Tibial nerve (tissue), 4 donors: Measurements from ENCODE around the gene FGF9. TPM values are rescaled to one million over a fixed set of nuclear protein-coding genes. Genes with fewer than 3 reads are reported as not detected.

Source experiments
- DNase-seq, 2 donors: peaks; one replicate each; pipeline ENCODE4 v3.0.0-alpha.2; 2019; ENCODE audit warnings: low spot score in 2 of 2
- H3K27ac ChIP-seq, 4 donors: fragments of 200-600 bp; sonication (generic) in 3 of 4; one replicate each; pipeline ENCODE4 v1.5.1; 2017 to 2019; ENCODE audit warnings: mild to moderate bottlenecking in 1 of 4
- H3K27me3 ChIP-seq, 2 donors: fragments of 200-600 bp; sonication (generic) in 1 of 2; one replicate each; pipeline versions ENCODE4 v1.5.1 to v1.6.0; 2017 to 2019
- H3K36me3 ChIP-seq, 3 donors: fragments of 200-600 bp; sonication (generic); one replicate each; pipeline ENCODE4 v1.5.1; 2018 to 2019
- H3K4me1 ChIP-seq, 4 donors: fragments of 200-600 bp; sonication (generic) in 3 of 4; one replicate each; pipeline ENCODE4 v1.5.1; 2017 to 2019
- H3K4me3 ChIP-seq, 4 donors: fragments of 200-600 bp; sonication (generic) in 3 of 4; one replicate each; pipeline ENCODE4 v1.5.1; 2017 to 2019; ENCODE audit warnings: mild to moderate bottlenecking in 1 of 4, moderate library complexity in 1 of 4
- H3K9me3 ChIP-seq, 4 donors: fragments of 200-600 bp; sonication (generic) in 3 of 4; one replicate each; pipeline ENCODE4 v1.5.1; 2017 to 2019
- CTCF ChIP-seq, 5 experiments: fragments of 200-600 bp in 3 of 5; fragments of 450-650 bp in 2 of 5; sonication (generic) in 3 of 5; IDR thresholded peaks; one replicate each; pipeline ENCODE4 v1.5.1; 2016 to 2019; ENCODE audit warnings: antibody characterized with exemption in 5 of 5, mild to moderate bottlenecking in 3 of 5, moderate library complexity in 2 of 5
- EP300 ChIP-seq, 2 donors: sonication (generic); formaldehyde crosslinking; IDR thresholded peaks; one replicate each; pipeline ENCODE4 v1.6.1; 2017; ENCODE audit warnings: antibody characterized with exemption in 2 of 2, mild to moderate bottlenecking in 1 of 2
- POLR2A ChIP-seq, 2 donors: fragments of 450-650 bp; IDR thresholded peaks; one replicate each; pipeline ENCODE4 v1.6.1; 2017; ENCODE audit warnings: antibody characterized with exemption in 2 of 2, mild to moderate bottlenecking in 2 of 2, moderate library complexity in 2 of 2
- WGBS, 2 donors: methylation state at CpG; one replicate each; pipeline ENCODE4 v1.1.5; 2018; 5-methylcytosine and 5-hydroxymethylcytosine counted together
- total RNA-seq, 4 donors: library from RNA; depleted of rRNA; stranded (reverse); fragments of >200 nt; gene quantifications; one replicate each; pipeline ENCODE4 v1.1.0, GENCODE V29; 2016

FGF9 gene
- total RNA-seq, 4 donors from 2014 or later: 0.22 to 1.2 (median 1.0) TPM; not detected in 1

DNA sequence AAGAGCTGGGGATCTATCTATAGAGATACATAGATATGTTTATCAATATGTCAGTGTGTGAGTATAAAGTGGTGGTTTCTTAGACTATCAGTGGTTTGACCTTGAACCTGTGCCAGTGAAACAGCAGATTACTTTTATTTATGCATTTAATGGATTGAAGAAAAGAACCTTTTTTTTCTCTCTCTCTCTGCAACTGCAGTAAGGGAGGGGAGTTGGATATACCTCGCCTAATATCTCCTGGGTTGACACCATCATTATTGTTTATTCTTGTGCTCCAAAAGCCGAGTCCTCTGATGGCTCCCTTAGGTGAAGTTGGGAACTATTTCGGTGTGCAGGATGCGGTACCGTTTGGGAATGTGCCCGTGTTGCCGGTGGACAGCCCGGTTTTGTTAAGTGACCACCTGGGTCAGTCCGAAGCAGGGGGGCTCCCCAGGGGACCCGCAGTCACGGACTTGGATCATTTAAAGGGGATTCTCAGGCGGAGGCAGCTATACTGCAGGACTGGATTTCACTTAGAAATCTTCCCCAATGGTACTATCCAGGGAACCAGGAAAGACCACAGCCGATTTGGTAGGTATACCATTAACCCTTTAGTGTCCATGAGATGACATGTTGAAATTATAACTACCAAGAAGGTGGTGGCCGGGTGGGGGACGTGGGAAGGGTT, 880 bp downstream of the FGF9 start:
- no peaks in the 10 kb centered on the region for H3K9me3 ChIP-seq
- WGBS, 2 donors: 0 to 2% methylated on average over 14 to 15 of the region's 15 CpGs
- H3K27ac ChIP-seq: no peak overlapping the region
- no peak for DNase-seq
- peak overlapping the region; percentile 8 to 74 (median 64) for H3K4me3 ChIP-seq
- no peaks in the 10 kb centered on the region for H3K36me3 ChIP-seq
- peaks cover 0 to 62% (median 32%) of the 10 kb centered on the region in 4 donors for H3K4me1 ChIP-seq
- TF ChIP-seq EP300 (IDR thresholded peaks at IDR 0.05) (no peak), POLR2A (IDR thresholded peaks at IDR 0.05) (no peak), CTCF (IDR thresholded peaks at IDR 0.05) (no peak)
- H3K27me3 ChIP-seq: peaks cover 0 to 62% of the 10 kb centered on the region in 2 donors

DNA sequence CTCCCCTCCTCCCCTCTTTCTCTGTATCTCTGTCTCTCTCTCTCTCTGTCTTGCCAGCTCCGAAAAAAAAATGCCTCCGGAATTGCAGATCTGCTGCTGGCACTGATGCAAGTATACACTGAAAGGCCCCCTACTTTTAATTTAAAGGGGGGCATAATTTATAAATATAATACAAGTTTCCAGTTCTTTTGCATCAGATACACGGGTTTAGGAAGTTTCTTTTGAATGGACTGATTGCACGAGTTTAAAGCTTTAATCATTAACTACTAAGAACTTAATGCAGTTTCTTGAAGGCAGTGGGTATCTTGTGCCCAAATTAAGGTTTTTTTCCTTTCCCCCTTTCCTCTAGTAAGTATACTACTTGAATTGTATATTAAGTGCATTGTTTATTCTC, 1.4 kb downstream of the FGF9 start:
- WGBS, 2 donors: 1 to 6% methylated on average over 4 of the region's 4 CpGs
- peaks cover 0 to 63% of the 10 kb centered on the region in 2 donors for H3K27me3 ChIP-seq
- peak overlapping the region in 3 of 4 donors; percentile 8 to 74 (median 54) for H3K4me3 ChIP-seq
- peaks cover 0 to 62% (median 32%) of the 10 kb centered on the region in 4 donors for H3K4me1 ChIP-seq
- no peak for TF ChIP-seq EP300 (IDR thresholded peaks at IDR 0.05)
- no peak for TF ChIP-seq POLR2A (IDR thresholded peaks at IDR 0.05)
- no peak for TF ChIP-seq CTCF (IDR thresholded peaks at IDR 0.05)
- no peak overlapping the region for H3K27ac ChIP-seq
- no peaks in the 10 kb centered on the region for H3K9me3 ChIP-seq
- no peak for DNase-seq
- no peaks in the 10 kb centered on the region for H3K36me3 ChIP-seq

DNA sequence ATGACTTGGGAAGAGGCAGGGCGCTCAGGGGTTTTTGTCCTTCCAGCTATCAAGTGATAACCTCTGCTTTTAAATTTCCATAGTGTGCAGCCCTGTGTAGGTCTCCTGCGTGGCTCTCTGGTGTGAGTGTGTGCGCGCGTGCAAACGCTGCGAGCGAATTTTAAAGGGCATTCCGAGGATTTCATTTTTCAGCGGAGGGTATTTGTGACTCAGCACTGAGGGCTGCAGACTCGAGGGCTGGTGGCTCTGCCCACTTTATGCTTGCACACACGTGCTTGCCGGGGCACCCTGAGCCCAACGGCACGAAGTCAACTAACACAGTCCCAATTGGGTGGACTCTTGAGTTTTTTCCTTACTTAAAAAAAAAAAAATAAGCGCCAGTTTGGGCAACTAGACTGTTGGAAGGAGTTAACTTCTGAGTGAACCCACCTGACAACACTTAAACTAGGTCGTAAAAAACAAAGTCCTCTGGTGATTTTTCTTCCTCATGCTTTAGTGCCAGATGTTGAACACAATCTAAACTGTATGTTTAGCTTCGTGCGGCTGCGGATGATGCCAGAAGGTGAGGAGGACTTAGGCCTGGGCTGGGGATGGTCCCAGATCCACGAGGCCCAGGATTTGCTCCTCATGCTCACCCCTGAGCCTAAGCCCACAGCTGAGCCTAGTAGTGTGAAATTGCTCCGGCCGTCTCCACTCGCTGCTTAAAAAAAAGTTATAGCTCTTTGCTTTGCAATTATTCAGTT, 2.1 kb downstream of the FGF9 start:
- Histone ChIP-seq H3K36me3 (no peaks in the 10 kb centered on the region), H3K9me3 (no peaks in the 10 kb centered on the region), H3K4me1 (peaks cover 0 to 62% (median 32%) of the 10 kb centered on the region in 4 donors), H3K27me3 (peaks cover 0 to 57% of the 10 kb centered on the region in 2 donors), H3K4me3 (peak overlapping the region in 3 of 4 donors; percentile 54 to 74 (median 67)), H3K27ac (peak overlapping the region in 1 of 4 donors; percentile 42)
- TF ChIP-seq EP300 (IDR thresholded peaks at IDR 0.05) (no peak), POLR2A (IDR thresholded peaks at IDR 0.05) (no peak)
- 3 to 7% methylated on average over 24 of the region's 24 CpGs for WGBS, 2 donors
- DNase-seq: no peak

DNA sequence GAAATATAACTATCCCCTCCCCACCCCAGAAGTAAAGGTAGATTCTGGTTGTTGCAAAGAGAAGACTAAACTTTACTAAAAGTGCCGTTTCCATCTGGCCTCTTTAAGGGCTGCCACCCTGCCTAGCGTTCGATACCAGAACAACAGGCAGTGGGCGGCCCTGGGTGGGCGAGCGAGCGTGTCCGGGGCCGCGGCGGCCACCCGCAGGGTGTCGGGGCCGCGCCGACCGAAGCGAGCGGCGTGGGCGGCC, 2.6 kb downstream of the FGF9 start:
- WGBS, 2 donors: 0% methylated on average over 6 to 8 of the region's 21 CpGs

More for the DNA sequence above, 2.6 kb downstream of the FGF9 start:
- peaks cover 0 to 62% (median 32%) of the 10 kb centered on the region in 4 donors for H3K4me1 ChIP-seq
- H3K4me3 ChIP-seq: peak overlapping the region in 3 of 4 donors; percentile 54 to 74 (median 67)
- TF ChIP-seq POLR2A (IDR thresholded peaks at IDR 0.05) (no peak), CTCF (IDR thresholded peaks at IDR 0.05) (peak in 3 of 5 experiments; percentile 8 to 34 (median 12))
- H3K9me3 ChIP-seq: no peaks in the 10 kb centered on the region
- H3K27ac ChIP-seq: peak overlapping the region in 1 of 4 donors; percentile 42
- H3K36me3 ChIP-seq: no peaks in the 10 kb centered on the region
- no peak for DNase-seq
- peaks cover 0 to 52% of the 10 kb centered on the region in 2 donors for H3K27me3 ChIP-seq
